NOMO-1 treated with dmso at 0.1 percent for 144 hours (cell line): ENCODE results near the gene CD34.

ENCODE experiments used
- DNase-seq: peaks from one replicate; lab custom pipeline; 2025; ENCODE audit not compliant: unreplicated experiment; lab: John Stamatoyannopoulos, UW

The CD34 gene

GRCh38 chr1:207857447-207857846, 53.5 kb downstream of the CD34 start:
- no peak for DNase-seq

DNA sequence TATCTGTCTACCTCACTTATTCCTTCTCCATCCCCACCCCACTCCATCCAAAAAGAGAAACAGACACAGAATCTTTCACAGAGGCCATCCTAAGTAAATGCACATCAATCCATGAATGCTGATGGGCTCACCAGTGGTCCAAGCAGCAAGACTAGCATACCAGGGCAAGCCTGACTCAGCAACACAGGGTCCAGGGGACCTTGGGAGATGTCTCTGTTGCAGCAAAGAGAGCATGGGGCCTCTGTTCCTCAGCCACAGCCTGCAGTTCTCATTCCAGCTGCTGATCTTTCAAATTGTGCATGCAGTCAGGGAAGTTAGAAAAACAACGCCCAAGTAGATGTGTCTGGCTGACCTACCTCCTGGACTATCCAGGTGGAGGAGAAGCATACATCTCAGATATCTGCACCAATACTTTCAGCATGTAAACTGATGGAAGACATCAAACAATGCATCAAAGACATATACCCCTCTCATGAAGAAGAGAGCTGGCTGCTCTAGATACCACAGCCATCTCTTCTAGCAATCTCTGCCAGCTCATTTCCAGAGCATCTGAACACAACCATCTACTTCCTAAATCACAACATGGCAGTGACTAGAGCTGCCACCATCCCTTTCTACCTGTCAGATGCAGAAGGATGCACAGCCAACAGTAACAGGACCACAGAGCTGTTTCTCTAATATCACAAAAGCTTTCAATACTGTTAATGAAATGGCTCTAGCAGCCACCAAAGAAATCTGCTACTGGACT, 54.5 kb downstream of the CD34 start:
- no peak for DNase-seq

- DNase-seq = no peak
These were observed 56.9 kb downstream of the CD34 start for GRCh38 chr1:207854001-207854400.

GRCh38 chr1:207853372-207853757, 57.6 kb downstream of the CD34 start:
- DNase-seq = no peak

- DNase-seq = no peak
These were observed 58.2 kb downstream of the CD34 start for GRCh38 chr1:207852576-207853371.

GRCh38 chr1:207851696-207852095, 59.2 kb downstream of the CD34 start:
- no peak for DNase-seq

GRCh38 chr1:207850621-207851407, 60.1 kb downstream of the CD34 start:
- no peak for DNase-seq

- DNase-seq = no peak
These were observed 61.3 kb downstream of the CD34 start for GRCh38 chr1:207849646-207850045.

DNA sequence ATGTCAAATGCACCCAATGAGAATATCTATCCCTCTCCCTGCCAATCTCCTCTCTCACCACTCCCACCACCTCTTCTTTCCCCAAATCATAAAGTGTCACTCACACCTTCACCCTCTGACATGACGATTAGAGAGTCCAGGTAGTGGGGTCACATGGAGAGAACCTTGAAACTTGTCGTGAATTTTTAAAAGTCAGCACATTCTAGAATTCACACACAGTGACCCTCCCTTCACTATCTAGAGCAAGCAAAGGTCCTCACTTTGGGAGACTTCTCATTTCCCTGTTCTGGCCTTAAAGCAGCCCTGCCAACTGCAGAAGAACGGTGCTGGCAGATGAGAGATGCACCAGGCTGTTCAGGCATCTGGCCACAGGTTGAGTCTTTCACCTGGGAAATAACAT, 61.9 kb downstream of the CD34 start:
- DNase-seq = no peak

GRCh38 chr1:207848234-207848633, 62.7 kb downstream of the CD34 start:
- peak; percentile 81 for DNase-seq

GRCh38 chr1:207847116-207847515, 63.8 kb downstream of the CD34 start:
- no peak for DNase-seq

GRCh38 chr1:207845109-207845508, 65.8 kb downstream of the CD34 start:
- DNase-seq = no peak

DNA sequence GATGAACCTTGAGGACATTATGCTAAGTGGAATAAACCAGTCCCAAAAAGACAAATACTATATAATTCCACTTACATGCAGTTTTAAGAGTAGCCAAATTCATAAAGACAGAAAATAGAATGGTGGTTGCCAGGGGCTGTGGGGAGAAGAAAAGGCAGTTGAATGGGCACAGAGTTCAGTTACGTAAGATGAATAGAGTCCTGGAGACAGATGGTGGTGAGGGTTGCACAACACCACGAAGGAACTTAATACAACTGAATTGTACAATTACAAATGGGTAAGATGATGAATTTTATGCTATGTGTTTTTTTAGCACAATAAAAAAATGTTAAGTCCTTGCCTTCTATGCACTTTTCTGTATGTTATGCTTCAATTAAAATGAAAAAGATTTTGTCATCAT, 66.6 kb downstream of the CD34 start:
- peak; percentile 86 for DNase-seq

DNA sequence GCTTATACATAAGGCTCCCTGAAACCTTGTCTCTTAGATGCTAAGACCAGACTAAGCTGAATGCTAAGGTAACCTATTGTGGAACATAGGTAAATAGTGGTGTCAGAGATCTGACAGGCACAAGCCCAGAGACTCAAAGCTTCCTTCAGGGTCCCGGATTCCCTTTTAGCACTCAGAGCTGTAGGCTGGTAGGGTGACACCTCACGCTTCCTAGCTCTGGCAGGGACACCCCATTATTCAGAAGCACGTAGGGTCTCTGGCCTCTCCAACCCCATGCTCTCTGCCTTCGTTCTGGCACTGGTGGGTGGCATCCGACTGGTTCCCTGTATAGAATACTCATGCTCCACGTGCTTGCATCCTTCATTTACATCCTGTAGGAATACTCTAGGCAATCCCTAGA, 68.4 kb downstream of the CD34 start:
- no peak for DNase-seq

DNA sequence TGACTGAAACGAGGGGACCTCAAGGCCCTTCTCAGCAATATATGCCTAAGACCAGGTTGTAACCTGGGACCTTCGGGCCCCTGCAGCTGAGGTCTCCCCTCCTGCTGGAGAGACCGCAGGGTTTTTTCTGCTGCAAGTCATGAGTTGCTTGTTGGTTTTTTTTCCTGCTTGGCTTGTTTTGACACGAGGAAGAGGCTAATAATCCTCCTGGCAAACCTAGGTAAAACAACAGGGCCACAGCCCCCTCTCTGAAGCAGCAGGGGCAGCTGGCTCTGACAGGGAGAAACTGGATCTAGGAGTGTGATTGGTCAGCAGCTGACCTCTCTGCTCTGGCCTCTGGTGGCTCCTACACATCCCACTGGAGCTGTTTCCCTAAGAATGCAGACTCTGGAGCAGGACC, 69.0 kb downstream of the CD34 start:
- no peak for DNase-seq

DNA sequence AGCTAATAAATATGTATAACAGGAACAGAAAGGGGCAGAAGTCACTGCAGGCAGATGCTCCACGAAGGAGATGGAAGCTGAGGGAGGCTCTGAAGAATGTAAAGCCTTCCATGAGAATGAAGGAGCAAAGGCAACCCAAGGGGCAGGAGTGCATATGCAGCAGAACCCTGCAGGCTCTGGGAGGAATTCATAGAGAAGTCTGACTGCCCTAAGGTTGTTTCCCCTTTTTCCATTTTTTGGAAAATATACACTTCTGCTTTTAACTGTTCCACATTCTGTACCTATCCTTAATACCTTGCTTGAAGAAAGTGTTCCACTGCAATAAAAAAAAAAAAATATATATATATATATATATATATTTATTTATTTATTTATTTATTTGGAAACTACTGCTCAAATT, 69.6 kb downstream of the CD34 start:
- DNase-seq = no peak

GRCh38 chr1:207840380-207840779, 70.5 kb downstream of the CD34 start:
- DNase-seq = no peak

DNA sequence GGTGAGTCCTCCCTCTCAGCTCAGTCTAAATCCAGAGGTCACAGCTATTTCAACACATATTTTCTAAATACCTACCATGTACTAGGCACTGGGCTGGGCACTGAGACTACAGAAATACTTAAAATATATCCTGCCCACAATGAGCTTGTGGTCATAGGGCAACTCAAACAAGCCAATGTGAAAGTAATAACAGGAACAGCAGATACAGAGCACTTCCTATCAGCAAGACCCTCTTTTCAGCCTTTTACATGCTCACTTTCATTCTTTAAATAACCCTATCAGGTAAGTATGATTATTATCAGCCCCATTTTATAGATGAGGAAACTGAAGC, 71.9 kb downstream of the CD34 start:
- DNase-seq = no peak

DNA sequence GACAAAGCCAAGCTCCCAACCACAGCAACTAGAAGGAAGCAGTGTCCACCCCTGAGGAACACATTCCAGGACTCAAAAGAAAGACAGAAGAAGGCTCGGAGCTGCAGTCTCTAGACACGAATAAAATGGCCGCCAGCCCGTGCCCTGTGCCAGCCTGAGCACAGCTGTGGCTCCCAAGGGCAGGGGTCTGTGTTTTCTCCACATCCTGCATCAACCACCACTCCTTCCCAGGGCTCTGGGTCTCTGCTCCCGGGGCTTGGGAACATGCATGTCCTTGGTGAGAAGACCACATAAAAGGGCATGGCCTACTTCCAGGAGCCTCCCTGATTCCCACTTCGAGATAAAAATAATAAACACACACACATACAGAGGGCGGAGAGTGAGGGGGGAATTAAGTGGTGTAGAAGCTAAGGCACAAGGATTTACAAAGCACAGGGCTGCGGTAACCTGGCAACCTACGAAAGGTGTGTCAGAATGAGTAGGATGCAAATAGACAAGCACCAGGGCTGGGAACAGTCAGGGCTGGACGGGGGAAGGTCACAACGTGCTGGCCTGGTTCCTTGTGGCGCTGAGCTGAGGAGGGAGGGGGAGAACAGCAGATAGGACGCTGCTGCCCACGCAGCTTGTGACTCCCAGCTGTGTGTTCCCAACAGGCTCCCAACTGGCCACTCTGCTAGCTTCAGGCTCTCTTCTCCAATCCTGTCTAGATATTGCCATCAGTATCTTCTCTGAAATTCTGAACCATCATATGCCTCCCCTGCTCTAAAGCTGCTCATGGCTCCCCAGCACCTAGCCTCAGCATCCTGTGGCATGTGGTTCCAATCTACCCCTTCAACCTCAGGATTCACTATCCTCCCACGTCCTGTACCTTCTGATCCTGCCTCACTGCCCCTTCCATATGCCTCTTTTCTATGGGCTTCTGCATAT, 72.5 kb downstream of the CD34 start:
- no peak for DNase-seq

- no peak for DNase-seq
These were observed 73.3 kb downstream of the CD34 start for GRCh38 chr1:207837673-207838072.
